Smooth muscle cell (in vitro differentiated cells): ENCODE measurements around the gene MYBBP1A. TPM values are rescaled to one million over a fixed set of nuclear protein-coding genes. Genes with fewer than 3 reads are reported as not detected.

Experiments used
- DNase-seq: peaks from one replicate; lab custom pipeline; 2025; ENCODE audit not compliant: unreplicated experiment; lab: John Stamatoyannopoulos, UW
- H2AFZ ChIP-seq: fragments of 200-600 bp; sonication (generic); 2 replicates; pipeline ENCODE4 v1.6.0; 2016; ENCODE audit warnings: antibody characterized with exemption, low read depth, mild to moderate bottlenecking
- H3F3A ChIP-seq: fragments of 200-600 bp; sonication (generic); 2 replicates; pipeline ENCODE4 v1.6.0; 2017; ENCODE audit warnings: antibody characterized with exemption, low read depth
- H3K27ac ChIP-seq: fragments of 200-600 bp; sonication (generic); 2 replicates; pipeline ENCODE4 v1.5.1; 2016; ENCODE audit warnings: low read depth, mild to moderate bottlenecking
- H3K27me3 ChIP-seq: fragments of 200-600 bp; sonication (generic); 2 replicates; pipeline ENCODE4 v1.6.1; 2016; ENCODE audit warnings: low read depth, mild to moderate bottlenecking
- H3K36me3 ChIP-seq: fragments of 200-600 bp; sonication (generic); 2 replicates; pipeline ENCODE4 v1.5.1; 2016; ENCODE audit warnings: low read depth
- H3K4me1 ChIP-seq: fragments of 200-600 bp; sonication (generic); 2 replicates; pipeline ENCODE4 v1.5.1; 2016; ENCODE audit warnings: low read depth
- H3K4me2 ChIP-seq: fragments of 200-600 bp; sonication (generic); 2 replicates; pipeline ENCODE4 v1.6.0; 2016; ENCODE audit warnings: mild to moderate bottlenecking
- H3K4me3 ChIP-seq: fragments of 200-600 bp; sonication (generic); 2 replicates; pipeline ENCODE4 v1.5.1; 2016; ENCODE audit warnings: mild to moderate bottlenecking
- H3K79me2 ChIP-seq: fragments of 200-600 bp; sonication (generic); 2 replicates; pipeline ENCODE4 v1.6.0; 2016; ENCODE audit warnings: low read depth, mild to moderate bottlenecking
- H3K9ac ChIP-seq: fragments of 200-600 bp; sonication (generic); 2 replicates; pipeline ENCODE4 v1.6.0; 2016; ENCODE audit warnings: low read depth
- H3K9me3 ChIP-seq: fragments of 200-600 bp; sonication (generic); replicated peaks from 2 replicates; pipeline ENCODE4 v1.5.1; 2016; ENCODE audit warnings: low read depth
- H4K20me1 ChIP-seq: fragments of 200-600 bp; sonication (generic); 2 replicates; pipeline ENCODE4 v1.6.0; 2016; ENCODE audit warnings: low read depth
- WGBS: methylation state at CpG from one replicate; pipeline ENCODE4 v1.1.7; 2016; ENCODE audit warnings: low lambda C conversion rate; 5-methylcytosine and 5-hydroxymethylcytosine counted together
- polyA plus RNA-seq: library from polyadenylated mRNA; unstranded; fragments of >200 nt; fragmentation: Nextera tagmentation; extraction: Ambion mirVana; gene quantifications from 2 replicates; pipeline ENCODE4 v1.2.1, GENCODE V29; 2016
- total RNA-seq: library from RNA; depleted of rRNA; stranded (reverse); fragments of >200 nt; gene quantifications from 2 replicates; pipeline ENCODE4 v1.2.3, GENCODE V29; 2014
- TF ChIP-seq, protein P1 (sequence below): fragments of 200-600 bp; sonication (generic); IDR thresholded peaks from 2 replicates; pipeline ENCODE4 v1.5.1; 2017; ENCODE audit warnings: borderline replicate concordance, mild to moderate bottlenecking, antibody characterized with exemption; ENCODE audit not compliant: insufficient read depth, poor library complexity, severe bottlenecking

MYBBP1A gene
- total and polyA plus RNA-seq, 2 experiments from 2014 or later, result 18.1 to 33.5 TPM

DNA sequence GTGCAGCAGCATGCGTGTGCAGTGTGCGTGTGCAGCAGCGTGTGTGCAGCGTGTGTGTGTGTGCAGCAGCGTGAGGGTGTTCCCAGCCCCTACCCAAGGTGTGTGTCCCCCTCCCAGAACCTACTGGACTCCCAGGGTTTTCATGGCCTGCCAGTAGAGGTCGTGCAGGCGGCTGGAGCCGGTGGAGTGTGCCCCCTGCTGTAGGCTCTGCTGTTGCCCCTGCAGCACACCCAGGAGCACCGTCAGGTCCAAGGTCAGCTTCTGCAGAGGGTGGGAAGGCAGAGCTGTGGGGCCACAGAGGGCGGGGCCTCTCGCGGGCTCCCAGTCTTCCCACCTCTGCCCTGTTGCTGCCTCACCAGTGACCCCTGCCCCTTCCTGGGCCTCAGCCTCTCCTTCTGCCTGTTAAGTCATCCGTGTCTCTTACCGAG is 14.9 kb downstream of the MYBBP1A start:
- 80% methylated on average over 12 of the region's 14 CpGs for WGBS
- no peaks in the 10 kb centered on the region for H3K36me3 ChIP-seq
- peaks cover 3% of the 10 kb centered on the region for H4K20me1 ChIP-seq

DNA sequence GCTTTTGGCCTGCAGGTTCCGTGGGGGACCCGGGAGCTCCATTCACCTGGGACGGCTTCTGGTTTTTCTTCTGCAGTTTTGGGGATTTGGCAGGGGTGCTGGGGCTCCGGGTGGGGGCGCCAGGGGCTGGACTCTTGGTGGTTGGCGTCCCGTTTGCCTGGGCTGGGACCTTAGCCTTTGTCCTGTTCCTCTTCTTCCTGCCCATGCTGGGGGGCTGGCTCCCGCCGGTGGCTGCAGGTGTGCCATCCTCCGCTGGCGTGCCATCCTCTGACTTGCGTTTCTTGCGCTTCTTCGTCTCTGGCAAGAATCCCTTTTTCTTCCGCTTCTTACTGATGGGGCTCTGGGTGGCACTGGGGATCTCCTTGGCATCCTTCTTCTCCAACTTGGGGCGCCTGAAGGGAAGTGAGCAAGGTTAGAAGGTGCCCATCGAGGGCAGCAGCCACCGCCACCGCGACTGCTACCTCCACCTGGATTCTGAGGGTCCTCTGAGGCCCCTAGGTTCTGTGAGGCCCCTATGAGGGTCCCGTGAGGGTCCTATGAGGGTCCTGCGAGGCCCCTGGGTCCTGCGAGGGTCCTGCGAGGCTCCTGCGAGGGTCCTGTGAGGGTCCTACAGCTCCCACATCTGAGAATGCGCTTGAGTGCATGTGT is 15.5 kb downstream of the MYBBP1A start:
- WGBS, result 94% methylated on average over 26 of the region's 26 CpGs
- no peak overlapping the region for H3K9ac ChIP-seq
- H3K4me3 ChIP-seq, result no peak overlapping the region
- TF ChIP-seq, protein P1, sequence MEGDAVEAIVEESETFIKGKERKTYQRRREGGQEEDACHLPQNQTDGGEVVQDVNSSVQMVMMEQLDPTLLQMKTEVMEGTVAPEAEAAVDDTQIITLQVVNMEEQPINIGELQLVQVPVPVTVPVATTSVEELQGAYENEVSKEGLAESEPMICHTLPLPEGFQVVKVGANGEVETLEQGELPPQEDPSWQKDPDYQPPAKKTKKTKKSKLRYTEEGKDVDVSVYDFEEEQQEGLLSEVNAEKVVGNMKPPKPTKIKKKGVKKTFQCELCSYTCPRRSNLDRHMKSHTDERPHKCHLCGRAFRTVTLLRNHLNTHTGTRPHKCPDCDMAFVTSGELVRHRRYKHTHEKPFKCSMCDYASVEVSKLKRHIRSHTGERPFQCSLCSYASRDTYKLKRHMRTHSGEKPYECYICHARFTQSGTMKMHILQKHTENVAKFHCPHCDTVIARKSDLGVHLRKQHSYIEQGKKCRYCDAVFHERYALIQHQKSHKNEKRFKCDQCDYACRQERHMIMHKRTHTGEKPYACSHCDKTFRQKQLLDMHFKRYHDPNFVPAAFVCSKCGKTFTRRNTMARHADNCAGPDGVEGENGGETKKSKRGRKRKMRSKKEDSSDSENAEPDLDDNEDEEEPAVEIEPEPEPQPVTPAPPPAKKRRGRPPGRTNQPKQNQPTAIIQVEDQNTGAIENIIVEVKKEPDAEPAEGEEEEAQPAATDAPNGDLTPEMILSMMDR, result no peak
- no peaks in the 10 kb centered on the region for H3K36me3 ChIP-seq
- no peak overlapping the region for H3K4me2 ChIP-seq
- H3K9me3 ChIP-seq, result no peaks in the 10 kb centered on the region
- peaks cover 4% of the 10 kb centered on the region for H3K4me1 ChIP-seq
- H4K20me1 ChIP-seq, result peaks cover 3% of the 10 kb centered on the region
- no peaks in the 10 kb centered on the region for H3K79me2 ChIP-seq
- no peak overlapping the region for H2AFZ ChIP-seq
- H3K27ac ChIP-seq, result no peak overlapping the region
- no peaks in the 10 kb centered on the region for H3K27me3 ChIP-seq
- DNase-seq, result no peak
- H3F3A ChIP-seq, result no peaks in the 10 kb centered on the region

More for the DNA sequence above, 14.9 kb downstream of the MYBBP1A start:
- H3F3A ChIP-seq, result no peaks in the 10 kb centered on the region
- H3K79me2 ChIP-seq, result no peaks in the 10 kb centered on the region
- no peaks in the 10 kb centered on the region for H3K27me3 ChIP-seq
- peaks cover 4% of the 10 kb centered on the region for H3K4me1 ChIP-seq
- H3K27ac ChIP-seq, result no peak overlapping the region
- TF ChIP-seq, protein P1, result no peak
- H3K9ac ChIP-seq, result no peak overlapping the region
- H3K9me3 ChIP-seq, result no peaks in the 10 kb centered on the region
- no peak overlapping the region for H3K4me2 ChIP-seq
- no peak overlapping the region for H2AFZ ChIP-seq
- no peak for DNase-seq
- H3K4me3 ChIP-seq, result no peak overlapping the region

GRCh38 chr17:4539025-4539424 is 16.2 kb downstream of the MYBBP1A start:
- H3K4me3 ChIP-seq, result no peak overlapping the region
- H3K4me1 ChIP-seq, result peaks cover 4% of the 10 kb centered on the region
- no peaks in the 10 kb centered on the region for H3K9me3 ChIP-seq
- H3F3A ChIP-seq, result no peaks in the 10 kb centered on the region
- TF ChIP-seq, protein P1, result no peak
- no peak overlapping the region for H2AFZ ChIP-seq
- H3K27me3 ChIP-seq, result no peaks in the 10 kb centered on the region
- no peak overlapping the region for H3K9ac ChIP-seq
- H3K27ac ChIP-seq, result no peak overlapping the region
- no peak overlapping the region for H3K4me2 ChIP-seq
- no peaks in the 10 kb centered on the region for H3K36me3 ChIP-seq
- 92% methylated on average over 8 of the region's 8 CpGs for WGBS
- peaks cover 3% of the 10 kb centered on the region for H4K20me1 ChIP-seq
- H3K79me2 ChIP-seq, result no peaks in the 10 kb centered on the region
- no peak for DNase-seq
